Lower lobe of right lung (tissue), 2 donors: ENCODE results near the gene VANGL2. TPM values are rescaled to one million over a fixed set of nuclear protein-coding genes. Genes with fewer than 3 reads are reported as not detected.

Experiments
- ATAC-seq, 2 donors: fragments of 200-7000 bp; cut with Tn5 transposase; one replicate each; pipeline ENCODE4 v1.9.1; 2020 to 2022; ENCODE audit warnings: mild to moderate bottlenecking in 2 of 2, moderate library complexity in 2 of 2
- DNase-seq: peaks from one replicate; pipeline ENCODE4 v3.0.0-alpha.2; 2020
- H3K27ac ChIP-seq: fragments of 200-600 bp; one replicate; pipeline ENCODE4 v1.8.0; 2022
- H3K27me3 ChIP-seq: fragments of 200-600 bp; one replicate; pipeline ENCODE4 v1.8.0; 2022; ENCODE audit warnings: low read depth
- H3K36me3 ChIP-seq: fragments of 200-600 bp; one replicate; pipeline ENCODE4 v1.8.0; 2022; ENCODE audit warnings: mild to moderate bottlenecking
- H3K4me1 ChIP-seq: fragments of 200-600 bp; one replicate; pipeline ENCODE4 v1.8.0; 2022
- H3K4me3 ChIP-seq: fragments of 200-600 bp; one replicate; pipeline ENCODE4 v1.8.0; 2022; ENCODE audit warnings: mild to moderate bottlenecking
- H3K9me3 ChIP-seq: fragments of 200-600 bp; one replicate; pipeline ENCODE4 v1.8.0; 2022
- intact Hi-C: fragments of 100-400 bp; cut with DNase I; formaldehyde crosslinking; loops from one replicate; pipeline ENCODE4 v1.11.0; 2022
- total RNA-seq: library from RNA; stranded (reverse); fragmentation: NEBNext Ultra II Directional; extraction: Animal tissue kit (Norgen Biotek cat#: 25700); gene quantifications from one replicate; pipeline ENCODE4 v1.2.1, GENCODE V29; 2021
- TF ChIP-seq, protein P1 (sequence below): fragments of 200-600 bp; IDR thresholded peaks from one replicate; pipeline ENCODE4 v1.8.0; 2022; ENCODE audit warnings: antibody characterized with exemption, mild to moderate bottlenecking
- donor health status: DM: no; HTN: yes; CAD: no; lungs with severe emphysema.

Gene VANGL2
- total RNA-seq, 1 donor from 2014 or later = 7.5 TPM

DNA sequence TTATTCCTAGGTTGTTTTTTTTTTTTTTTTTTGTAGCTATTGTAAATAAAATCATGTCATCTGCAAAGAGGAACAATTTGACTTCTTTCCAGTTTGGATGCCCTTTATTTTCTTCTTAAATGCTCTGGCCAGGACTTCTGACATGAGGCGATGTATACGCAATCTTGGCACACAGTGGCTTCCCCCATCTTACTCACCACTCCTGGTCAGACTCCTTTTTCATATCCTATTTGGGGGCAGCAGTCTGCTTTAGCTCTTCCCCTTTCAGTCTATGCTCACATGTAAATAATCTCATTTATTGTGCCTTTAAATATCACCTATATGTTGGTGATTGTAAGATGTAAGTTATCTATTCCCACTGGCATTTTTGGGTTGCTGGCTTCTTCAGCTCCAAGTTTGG lies 66.6 kb downstream of the VANGL2 start:
- intact Hi-C loops = no loop called here
- Histone ChIP-seq H3K9me3 (no peaks in the 10 kb centered on the region), H3K27me3 (no peaks in the 10 kb centered on the region), H3K4me3 (no peak overlapping the region), H3K27ac (no peak overlapping the region), H3K4me1 (no peaks in the 10 kb centered on the region), H3K36me3 (no peaks in the 10 kb centered on the region)
- TF ChIP-seq, protein P1, sequence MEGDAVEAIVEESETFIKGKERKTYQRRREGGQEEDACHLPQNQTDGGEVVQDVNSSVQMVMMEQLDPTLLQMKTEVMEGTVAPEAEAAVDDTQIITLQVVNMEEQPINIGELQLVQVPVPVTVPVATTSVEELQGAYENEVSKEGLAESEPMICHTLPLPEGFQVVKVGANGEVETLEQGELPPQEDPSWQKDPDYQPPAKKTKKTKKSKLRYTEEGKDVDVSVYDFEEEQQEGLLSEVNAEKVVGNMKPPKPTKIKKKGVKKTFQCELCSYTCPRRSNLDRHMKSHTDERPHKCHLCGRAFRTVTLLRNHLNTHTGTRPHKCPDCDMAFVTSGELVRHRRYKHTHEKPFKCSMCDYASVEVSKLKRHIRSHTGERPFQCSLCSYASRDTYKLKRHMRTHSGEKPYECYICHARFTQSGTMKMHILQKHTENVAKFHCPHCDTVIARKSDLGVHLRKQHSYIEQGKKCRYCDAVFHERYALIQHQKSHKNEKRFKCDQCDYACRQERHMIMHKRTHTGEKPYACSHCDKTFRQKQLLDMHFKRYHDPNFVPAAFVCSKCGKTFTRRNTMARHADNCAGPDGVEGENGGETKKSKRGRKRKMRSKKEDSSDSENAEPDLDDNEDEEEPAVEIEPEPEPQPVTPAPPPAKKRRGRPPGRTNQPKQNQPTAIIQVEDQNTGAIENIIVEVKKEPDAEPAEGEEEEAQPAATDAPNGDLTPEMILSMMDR = no peak
- DNase-seq (no peak), ATAC-seq (no peak)

DNA sequence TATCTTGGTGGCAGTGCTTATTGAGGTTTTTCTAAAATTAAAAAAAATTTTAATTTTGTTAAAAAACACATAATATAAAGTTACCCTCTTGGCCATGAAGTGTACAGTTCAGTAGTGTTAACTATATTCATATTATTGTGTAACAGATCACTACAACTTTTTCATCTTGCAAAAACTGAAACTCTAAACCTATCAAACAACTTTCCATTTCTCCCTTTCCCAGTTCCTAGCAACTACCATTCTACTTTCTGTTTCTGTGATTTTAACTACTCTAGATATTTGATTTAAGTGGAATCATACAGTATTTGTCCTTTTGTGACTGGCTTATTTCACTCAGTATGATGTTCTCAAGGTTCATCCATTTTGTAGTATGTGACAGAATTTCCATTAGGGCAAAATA lies 67.2 kb downstream of the VANGL2 start:
- Histone ChIP-seq H3K27me3 (no peaks in the 10 kb centered on the region), H3K27ac (no peak overlapping the region), H3K4me3 (no peak overlapping the region), H3K4me1 (no peaks in the 10 kb centered on the region), H3K36me3 (no peaks in the 10 kb centered on the region), H3K9me3 (no peaks in the 10 kb centered on the region)
- ATAC-seq (no peak), DNase-seq (no peak)
- intact Hi-C loops = no loop called here
- TF ChIP-seq, protein P1 = no peak

DNA sequence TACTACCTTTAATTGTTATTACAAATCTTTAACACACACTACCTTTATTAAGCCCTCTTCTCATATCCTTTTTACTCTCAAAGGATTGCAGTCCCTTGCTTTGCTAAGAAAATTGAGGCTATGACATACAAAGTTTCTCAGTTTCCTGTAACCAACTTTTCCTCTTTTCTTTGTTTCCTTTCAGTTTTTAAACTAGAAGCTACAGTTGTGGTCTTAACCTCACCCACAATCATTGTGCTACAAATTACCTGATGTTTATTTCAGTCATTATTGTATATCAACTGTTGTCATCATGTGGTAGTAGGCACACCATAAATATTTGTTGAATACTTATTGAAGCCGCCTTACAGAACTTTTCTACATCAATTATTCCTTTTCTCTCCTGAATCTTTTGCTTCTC lies 70.9 kb downstream of the VANGL2 start:
- Histone ChIP-seq H3K4me3 (no peak overlapping the region), H3K4me1 (no peaks in the 10 kb centered on the region), H3K36me3 (no peaks in the 10 kb centered on the region), H3K27ac (no peak overlapping the region), H3K27me3 (no peaks in the 10 kb centered on the region), H3K9me3 (no peaks in the 10 kb centered on the region)
- DNase-seq = no peak
- TF ChIP-seq, protein P1 = no peak
- intact Hi-C loops = no loop called here
- no peak for ATAC-seq

DNA sequence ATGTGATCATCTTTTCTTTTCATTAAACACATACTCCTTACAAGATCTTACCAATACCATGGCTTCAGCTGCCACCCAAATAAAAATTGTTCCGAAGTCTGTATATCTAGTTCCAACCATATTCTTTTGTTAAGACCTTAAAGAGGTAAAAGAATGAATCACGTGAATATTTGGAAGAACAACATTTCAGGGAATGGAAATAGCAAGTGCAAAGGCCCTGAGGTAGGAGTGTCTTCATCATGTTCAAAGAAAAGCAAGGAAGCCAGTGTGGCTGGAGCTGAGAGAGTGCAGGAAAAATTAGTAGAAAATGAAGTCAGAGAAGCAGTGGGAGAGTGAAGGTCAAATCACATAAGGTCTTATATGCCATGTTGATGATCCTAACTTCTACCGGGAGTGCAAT lies 71.7 kb downstream of the VANGL2 start:
- TF ChIP-seq, protein P1 = no peak
- intact Hi-C loops = no loop called here
- Histone ChIP-seq H3K4me1 (no peaks in the 10 kb centered on the region), H3K27me3 (no peaks in the 10 kb centered on the region), H3K27ac (no peak overlapping the region), H3K4me3 (no peak overlapping the region), H3K36me3 (no peaks in the 10 kb centered on the region), H3K9me3 (no peaks in the 10 kb centered on the region)
- DNase-seq (no peak), ATAC-seq (no peak)

DNA sequence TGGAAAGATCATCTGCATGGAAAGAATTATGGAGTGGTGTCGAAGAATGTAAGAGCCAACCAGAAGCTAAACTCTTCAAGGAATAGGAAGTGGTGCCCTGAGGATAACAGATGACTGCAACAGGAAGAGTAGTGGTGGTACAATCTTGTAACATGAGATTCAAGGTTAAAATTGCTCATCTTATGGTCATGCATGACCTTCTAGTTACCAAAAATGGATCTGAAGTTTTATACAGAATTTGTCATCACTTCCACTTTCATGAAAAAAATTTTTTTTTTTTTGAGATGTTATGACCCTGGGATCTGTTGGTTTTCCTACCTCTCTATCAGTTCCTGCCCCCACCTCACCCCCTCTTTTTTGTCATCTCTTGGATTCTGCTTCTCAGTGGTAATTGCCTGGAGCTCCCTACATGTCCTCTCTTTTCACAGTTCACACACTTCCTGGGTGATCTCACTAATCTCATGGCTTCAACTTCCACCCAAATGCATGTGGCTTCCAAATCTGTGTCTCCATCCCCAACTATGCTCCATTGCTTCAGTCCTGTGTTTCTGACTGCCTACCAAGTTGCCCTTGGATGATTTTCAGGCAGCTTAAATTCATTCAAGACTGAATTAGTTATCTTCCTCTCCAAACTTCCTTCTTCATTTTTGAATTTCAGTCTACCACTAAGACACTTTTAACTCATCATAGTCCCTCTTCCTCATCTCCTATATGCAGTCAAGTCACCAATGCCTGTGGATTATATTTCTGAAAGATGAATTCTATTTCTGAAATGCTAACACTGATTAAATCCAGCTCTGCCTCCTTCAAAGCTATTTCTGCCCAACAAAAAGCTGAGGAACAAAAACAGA lies 74.3 kb downstream of the VANGL2 start:
- Histone ChIP-seq H3K36me3 (no peaks in the 10 kb centered on the region), H3K4me1 (no peaks in the 10 kb centered on the region), H3K4me3 (no peak overlapping the region), H3K9me3 (no peaks in the 10 kb centered on the region), H3K27ac (no peak overlapping the region), H3K27me3 (no peaks in the 10 kb centered on the region)
- intact Hi-C loops = no loop called here
- ATAC-seq = no peak
- TF ChIP-seq, protein P1 = no peak
- no peak for DNase-seq

Other genes starting within 250 kb of the VANGL2 start
- 1.1 TPM for gene ATP1A4, start 249.0 kb upstream of the VANGL2 start, total RNA-seq
- gene CASQ1, start 210.0 kb upstream of the VANGL2 start, total RNA-seq = 0.27 TPM
- gene PEA15, start 195.2 kb upstream of the VANGL2 start, total RNA-seq = 132 TPM
- gene DCAF8, start 138.0 kb upstream of the VANGL2 start, total RNA-seq = 114 TPM
- gene PEX19, start 115.4 kb upstream of the VANGL2 start, total RNA-seq = 63.1 TPM
- gene COPA, start 57.3 kb upstream of the VANGL2 start, total RNA-seq = 136 TPM
- 108 TPM for gene NCSTN, start 57.2 kb upstream of the VANGL2 start, total RNA-seq
- 0.15 TPM for gene NHLH1, start 33.5 kb upstream of the VANGL2 start, total RNA-seq
- 4.8 TPM for gene SLAMF6, start 122.7 kb downstream of the VANGL2 start, total RNA-seq
- 24.1 TPM for gene CD84, start 178.9 kb downstream of the VANGL2 start, total RNA-seq
- gene SLAMF1, start 246.5 kb downstream of the VANGL2 start, total RNA-seq = 1.4 TPM